DMS79 treated with DMSO at 0.1 percent for 48 hours (cell line): ENCODE results near the gene PRUNE1.

ENCODE experiments used
- DNase-seq: peaks from one replicate; lab custom pipeline; 2025; lab: John Stamatoyannopoulos, UW

PRUNE1 gene, protein sequence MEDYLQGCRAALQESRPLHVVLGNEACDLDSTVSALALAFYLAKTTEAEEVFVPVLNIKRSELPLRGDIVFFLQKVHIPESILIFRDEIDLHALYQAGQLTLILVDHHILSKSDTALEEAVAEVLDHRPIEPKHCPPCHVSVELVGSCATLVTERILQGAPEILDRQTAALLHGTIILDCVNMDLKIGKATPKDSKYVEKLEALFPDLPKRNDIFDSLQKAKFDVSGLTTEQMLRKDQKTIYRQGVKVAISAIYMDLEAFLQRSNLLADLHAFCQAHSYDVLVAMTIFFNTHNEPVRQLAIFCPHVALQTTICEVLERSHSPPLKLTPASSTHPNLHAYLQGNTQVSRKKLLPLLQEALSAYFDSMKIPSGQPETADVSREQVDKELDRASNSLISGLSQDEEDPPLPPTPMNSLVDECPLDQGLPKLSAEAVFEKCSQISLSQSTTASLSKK

DNA sequence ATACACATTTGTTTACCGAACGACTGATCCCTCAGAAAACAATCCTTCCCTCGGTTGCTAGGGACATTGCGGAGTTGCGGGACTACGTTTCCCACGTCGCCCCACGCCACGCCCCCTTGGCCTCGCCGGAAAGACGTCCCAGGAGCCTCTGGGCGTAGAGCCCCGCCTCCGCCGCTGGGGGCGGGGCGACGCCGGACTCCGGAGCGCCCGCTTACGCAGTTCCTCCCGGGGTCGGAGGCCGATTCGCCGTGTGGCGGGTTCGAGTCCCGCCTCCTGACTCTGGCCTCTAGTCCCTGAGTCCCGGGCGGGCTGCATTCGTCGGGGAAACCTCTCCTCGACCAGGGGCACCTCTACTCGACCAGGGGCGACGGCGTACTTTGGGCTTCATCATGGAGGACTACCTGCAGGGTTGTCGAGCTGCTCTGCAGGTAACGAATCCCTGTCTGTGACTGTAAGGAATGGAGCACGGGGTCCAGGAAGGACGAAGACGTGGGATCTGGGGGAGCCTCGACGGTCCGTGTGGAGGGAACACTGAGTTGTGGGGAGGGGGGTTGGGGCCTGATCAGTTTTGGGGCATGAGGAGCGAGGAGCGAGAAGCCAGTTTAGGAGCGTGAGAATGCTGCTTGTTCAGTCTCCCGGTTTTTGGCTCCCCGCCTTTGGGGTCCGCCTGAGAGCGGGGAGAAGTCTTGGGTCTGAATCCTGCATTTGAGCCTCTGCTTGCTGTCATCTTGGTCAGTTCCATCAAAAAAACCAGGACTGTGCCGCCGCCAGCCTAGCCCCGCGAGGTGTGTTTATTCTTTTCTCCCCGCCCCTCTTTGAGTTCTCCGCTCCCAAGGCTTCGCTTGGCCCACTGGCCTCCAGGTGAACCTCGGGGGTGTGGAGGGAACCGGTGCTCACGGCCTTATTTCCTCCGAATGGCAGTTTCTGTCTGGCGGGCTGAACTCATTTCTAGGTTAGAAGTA lies at the start of gene PRUNE1:
TSS of gene PRUNE1 (plus strand) at position 206 of the 962 bp plus-strand sequence. CDS start at position 390, 184 bp downstream.
- peak; percentile 96 for DNase-seq

DNA sequence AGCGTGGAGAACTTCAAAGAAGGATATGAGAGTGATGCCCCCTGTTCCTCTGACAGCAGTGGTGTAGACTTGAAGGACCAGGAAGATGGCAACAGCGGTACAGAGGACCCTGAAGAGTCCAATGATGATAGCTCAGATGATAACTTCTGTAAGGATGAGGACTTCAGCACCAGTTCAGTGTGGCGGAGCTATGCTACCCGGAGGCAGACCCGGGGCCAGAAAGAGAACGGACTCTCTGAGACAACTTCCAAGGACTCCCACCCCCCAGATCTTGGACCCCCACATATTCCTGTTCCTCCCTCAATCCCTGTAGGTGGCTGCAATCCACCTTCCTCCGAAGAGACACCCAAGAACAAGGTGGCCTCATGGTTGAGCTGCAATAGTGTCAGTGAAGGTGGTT lies 47.6 kb upstream of the PRUNE1 start:
- DNase-seq, result no peak

DNA sequence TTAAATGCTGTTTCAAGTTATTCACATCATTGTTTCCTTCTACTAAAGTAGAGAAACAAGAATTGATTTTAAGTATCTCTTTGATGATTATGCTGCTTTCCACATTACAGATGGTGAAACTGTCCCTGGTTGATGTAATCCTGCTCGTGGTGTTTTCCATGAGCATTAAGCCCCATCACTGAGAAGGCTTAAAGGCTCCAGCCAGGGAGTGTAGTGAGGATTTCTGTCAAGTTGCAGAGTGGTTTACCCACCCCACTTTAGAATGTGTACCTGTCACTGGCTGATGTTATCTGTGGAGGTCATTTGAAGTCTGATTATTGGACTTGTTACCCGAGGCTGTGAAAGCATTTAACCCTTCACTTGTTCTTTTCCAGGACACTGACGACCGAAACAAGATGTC lies 46.5 kb upstream of the PRUNE1 start:
- DNase-seq, result no peak

DNA sequence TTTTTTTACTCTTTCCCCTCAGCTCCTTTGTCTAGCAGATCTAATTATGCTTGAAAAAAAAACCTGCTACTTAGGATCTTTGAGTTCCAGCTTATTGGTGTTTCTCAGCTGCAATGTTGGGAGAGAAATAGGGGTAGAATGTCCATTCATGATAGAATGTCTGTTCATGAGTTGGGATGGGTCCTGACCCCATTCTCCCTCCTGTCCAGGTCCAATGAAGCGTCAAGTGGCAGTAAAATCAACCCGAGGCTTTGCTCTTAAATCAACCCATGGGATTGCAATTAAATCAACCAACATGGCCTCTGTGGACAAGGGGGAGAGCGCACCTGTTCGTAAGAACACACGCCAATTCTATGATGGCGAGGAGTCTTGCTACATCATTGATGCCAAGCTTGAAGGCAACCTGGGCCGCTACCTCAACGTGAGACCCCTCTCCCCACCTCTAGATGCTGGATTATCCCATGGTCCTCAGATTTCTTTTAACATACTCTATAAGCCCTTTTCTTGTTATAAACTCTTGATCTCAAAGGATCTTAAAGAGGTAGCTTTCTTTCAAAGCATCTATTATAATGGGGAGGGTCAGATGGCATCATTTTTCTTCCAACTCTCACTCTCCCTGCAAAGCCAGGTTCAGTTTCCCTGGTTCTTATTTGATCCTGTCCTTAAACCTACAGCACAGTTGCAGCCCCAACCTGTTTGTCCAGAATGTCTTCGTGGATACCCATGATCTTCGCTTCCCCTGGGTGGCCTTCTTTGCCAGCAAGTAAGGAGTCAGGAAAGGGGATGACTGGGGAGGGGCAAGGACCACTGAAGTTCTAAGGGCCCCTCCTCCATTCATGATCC lies 44.7 kb upstream of the PRUNE1 start:
- no peak for DNase-seq

DNA sequence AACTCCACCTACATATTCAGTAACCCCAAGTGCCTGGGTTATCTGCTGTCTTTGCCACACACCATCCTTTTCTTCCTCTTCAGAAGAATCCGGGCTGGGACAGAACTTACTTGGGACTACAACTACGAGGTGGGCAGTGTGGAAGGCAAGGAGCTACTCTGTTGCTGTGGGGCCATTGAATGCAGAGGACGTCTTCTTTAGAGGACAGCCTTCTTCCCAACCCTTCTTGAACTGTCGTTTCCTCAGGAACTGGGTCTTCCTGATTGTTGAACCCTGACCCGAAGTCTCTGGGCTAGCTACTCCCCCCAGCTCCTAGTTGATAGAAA lies 44.1 kb upstream of the PRUNE1 start:
- DNase-seq, result no peak

DNA sequence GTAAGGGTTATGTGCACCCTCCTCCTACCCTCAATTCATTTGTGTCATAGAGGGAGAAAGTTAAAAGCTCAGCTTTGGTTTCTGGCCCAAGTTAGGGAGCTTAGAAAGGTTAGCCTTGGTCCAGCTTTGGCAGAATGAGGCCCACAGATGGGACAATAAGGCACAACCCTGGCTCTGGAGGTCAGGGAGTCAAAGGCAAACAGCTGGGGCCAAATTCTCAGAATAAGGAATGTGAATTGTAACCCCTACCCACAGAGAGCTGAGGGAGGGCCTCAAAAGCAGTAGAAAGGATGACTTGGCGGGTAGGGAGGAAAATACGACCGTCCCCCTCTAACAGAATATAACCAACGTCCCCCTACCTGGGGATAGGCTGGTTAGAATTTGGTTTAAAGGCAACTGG lies 42.6 kb upstream of the PRUNE1 start:
- DNase-seq, result no peak

DNA sequence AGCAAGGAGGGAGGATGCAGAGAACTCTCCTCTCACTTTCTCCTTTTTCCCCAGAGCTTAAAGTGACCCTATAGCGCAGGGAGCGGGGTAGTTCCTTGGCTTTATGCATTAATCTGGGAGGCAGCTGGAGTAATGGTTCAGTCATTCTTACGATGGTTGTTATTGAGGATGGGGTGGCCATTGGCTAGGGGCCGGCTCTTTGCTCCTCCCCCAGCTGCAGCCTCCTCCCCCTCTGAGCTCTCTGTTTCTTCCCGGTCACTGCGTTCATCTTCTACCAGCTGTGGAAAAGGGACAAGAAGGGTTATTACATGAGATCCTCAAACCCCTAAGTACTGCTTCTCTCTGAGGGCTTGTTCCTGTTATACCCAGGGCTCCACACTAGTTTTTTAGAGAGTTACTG lies 42.2 kb upstream of the PRUNE1 start:
- no peak for DNase-seq

DNA sequence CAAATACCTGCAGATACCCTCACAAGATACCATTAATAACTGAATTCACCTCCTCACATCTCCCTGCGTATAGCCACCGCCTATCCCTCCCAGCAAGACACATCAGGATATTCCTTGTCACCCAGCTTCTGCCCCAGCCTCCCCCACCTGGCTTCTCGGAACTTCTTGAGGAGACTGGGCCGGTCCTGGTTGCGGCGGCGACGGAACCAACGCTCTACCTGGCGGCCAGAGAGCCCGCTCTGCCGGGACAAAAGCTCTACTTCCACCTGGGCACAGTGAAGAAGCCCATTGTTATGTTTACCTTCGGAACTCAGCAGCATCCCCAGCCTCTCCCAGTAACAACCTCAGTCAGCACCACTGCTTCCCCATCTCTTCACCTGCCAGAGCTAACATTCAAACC lies 40.3 kb upstream of the PRUNE1 start:
- no peak for DNase-seq

DNA sequence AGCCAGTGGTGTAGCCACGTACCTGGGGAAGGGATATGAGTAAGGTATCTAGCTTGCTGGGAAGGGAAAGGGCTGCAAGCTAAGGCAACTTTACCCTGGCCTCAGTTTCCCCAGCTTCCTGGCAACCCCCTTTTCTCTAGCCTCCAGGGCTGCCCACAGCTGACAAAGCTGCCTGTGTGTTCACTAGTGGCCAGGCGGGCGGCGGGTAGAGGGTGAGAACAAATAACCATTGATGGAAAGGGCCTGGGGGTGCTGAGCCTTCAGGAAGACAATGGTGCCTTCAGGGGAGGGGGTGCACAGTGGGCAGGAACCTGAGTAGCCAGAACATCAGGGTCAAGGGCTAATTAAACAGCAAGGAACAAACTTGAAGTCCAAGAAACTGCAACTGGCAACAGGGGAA lies 39.8 kb upstream of the PRUNE1 start:
- DNase-seq, result no peak

DNA sequence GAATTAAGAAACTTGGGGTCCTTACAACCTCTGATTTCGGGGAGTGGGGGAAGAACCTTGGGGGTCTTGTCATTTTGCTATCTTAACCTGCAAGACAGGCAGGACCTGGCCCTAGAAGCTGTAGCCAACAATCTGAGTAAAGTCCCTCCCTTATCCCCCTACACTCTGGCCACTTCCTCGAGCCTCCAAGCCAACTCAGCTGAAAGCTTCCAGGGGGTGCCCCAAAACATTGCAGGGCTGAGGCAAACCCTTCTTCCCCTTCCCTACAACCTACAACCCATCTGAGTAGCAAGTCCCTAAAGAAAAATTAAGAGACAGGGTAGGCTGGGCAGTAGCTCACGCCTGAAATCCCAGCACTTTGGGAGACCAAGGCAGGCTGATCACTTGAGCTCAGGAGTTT lies 38.6 kb upstream of the PRUNE1 start:
- no peak for DNase-seq

DNA sequence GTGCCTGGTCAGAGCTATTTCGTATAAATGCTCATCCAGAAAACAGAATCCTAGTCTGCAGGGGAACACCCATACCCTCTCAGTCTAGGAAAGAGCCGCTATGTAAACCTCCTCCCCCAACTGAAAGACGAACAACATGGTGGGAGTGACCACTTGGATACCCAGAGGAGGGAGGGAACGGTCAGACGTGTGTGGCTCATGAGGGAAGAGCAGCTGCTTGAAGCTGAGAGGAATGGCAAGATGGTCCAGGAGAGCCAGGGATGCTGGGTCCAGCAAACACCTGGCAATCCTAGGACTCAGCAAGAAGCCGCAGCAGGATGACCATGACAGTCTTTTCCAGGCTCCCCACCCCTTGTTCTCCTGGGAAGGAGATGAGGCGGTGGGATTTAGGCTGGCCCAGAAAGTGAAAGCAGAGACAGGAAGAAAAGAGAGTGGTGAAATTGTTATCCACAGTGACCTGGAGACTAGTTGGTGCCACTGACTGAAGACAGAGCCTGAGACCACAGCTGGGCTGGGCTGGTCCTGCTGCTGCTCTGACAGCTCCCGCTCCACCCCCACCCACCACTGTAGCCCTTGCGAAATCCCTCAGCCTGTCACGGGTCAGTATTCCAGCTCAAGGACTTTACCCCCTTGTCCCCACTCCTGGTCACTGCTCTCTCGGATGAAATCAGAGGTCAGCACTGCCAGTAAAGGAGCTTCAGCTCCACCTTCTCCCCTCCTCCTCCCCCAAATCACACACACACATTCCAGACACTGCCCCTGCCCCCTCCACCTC lies 37.3 kb upstream of the PRUNE1 start:
- no peak for DNase-seq

DNA sequence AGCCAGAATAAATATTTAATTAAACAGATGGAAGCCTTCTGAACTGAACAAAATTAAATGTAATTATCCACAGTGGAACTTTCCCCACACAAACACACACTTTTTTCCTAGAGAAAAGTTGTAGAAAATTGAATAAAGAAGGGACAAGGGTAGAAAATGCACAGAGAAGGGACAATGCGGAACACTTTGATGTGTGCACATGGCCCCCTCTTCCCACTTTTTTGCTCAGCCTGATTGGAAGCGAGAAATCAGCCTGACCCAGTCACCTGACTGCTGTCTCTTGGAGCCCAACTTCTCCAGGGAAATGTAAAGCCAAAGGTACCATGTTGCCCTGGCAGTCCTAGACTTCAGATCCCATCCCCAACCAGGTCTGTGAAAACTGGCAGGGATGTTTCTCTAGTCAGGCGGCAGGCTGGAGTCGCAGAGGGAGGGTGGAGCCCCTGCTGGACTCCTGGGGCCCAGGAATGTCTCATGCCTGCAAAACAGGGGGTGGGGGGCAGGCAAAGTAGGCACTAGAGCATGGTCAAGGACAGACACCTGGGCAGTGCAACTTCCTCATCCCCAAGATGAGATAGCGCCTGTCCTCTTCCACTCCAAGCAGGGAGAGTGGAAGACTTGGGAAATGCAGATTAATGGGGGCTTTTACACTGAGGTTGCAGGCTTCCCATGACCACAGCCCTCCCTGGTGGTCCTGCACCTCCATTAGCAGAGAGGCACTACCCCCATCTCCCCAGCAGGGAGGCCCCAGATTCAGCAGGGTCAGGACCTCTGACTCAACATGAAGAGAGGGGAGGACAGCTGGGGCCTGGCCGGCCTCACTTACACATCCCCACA lies 36.4 kb upstream of the PRUNE1 start:
- DNase-seq, result no peak

DNA sequence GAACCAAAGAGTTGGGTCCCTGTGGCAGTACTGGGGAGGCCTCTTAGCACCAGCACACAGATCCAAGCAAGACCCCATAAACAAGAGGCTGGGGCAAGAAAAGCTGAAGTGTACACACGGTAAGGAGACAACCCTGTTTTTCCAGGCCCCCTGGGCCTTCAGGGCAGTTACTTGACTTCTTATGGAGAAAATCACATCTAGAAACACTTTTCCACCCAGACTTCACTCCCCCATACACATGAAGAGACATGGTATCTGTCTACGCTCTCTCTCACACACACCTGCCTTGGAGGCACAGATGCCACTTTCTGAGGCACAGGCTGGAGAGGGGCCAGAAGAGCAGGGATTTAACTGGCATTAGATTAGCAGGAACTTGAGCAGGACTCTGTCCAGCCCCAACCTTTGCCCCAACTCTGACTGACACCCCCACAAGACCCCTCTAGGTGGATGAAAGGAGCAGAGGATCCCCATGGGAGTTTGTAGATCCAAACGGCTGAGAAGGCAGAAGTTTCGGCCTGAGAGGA lies 35.8 kb upstream of the PRUNE1 start:
- DNase-seq, result peak; percentile 11

DNA sequence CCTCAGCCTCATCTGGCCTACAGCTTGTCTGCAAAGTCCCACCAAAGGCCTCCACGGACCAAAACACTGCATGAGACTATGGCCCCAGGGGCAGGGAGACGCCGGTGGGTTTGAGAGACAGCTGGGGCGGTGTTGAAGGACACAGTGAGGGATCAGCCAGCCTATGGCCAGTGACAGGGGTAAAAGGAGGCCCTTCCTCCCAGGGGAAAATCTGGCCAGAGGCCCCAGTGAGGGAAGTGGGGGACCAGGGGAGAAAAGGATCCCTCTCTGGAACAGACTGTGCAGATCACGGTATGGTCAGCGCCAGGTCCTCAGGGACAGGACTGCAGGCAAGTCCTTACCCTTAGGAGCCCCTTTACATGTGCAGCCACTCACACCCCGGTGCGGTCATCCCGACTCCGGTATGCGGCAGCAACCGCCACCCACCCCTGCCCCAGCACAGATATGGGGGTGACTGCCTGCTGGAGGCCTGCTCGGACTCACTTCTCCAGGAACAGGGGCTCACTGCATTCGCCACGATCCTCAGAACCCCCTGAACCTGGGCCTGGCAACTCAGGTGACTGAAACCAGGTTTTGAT lies 34.9 kb upstream of the PRUNE1 start:
- no peak for DNase-seq

DNA sequence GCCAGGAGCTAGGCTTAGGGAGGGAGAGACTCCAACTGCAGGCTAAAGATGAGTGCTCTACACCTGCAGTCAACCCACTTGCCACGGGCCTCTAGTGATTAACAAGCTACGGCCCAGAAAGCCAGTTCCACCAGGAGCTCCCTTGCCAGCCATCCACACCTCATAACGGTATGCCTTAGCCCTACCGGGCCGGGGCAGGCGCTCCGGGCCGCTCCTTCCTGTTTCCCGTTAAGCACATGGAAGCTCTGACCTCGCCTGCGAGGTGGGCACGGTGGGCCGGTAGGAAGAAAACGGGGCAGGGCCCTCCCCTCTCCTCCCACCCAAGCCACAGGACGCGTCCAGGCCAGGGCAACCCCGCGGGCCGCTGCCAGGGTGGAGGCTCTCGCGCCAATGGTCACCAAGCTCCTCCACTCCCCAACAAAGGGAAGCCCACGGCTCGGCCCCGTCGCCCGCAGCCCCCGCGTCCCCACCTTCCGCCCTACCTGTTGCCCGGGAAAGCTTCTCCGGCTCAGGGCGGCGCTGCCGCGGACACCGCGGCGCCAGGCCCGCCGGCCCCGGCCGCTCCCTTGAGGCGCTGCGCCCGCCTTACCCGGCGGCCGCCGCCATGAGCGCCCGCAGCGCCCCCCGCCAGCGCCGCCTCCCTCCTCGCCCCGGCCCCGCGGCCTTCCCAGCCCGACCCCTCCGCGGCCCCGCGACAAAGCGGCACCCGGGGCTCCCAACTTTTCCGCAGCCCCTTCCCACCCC lies 34.2 kb upstream of the PRUNE1 start:
- peak; percentile 36 for DNase-seq

DNA sequence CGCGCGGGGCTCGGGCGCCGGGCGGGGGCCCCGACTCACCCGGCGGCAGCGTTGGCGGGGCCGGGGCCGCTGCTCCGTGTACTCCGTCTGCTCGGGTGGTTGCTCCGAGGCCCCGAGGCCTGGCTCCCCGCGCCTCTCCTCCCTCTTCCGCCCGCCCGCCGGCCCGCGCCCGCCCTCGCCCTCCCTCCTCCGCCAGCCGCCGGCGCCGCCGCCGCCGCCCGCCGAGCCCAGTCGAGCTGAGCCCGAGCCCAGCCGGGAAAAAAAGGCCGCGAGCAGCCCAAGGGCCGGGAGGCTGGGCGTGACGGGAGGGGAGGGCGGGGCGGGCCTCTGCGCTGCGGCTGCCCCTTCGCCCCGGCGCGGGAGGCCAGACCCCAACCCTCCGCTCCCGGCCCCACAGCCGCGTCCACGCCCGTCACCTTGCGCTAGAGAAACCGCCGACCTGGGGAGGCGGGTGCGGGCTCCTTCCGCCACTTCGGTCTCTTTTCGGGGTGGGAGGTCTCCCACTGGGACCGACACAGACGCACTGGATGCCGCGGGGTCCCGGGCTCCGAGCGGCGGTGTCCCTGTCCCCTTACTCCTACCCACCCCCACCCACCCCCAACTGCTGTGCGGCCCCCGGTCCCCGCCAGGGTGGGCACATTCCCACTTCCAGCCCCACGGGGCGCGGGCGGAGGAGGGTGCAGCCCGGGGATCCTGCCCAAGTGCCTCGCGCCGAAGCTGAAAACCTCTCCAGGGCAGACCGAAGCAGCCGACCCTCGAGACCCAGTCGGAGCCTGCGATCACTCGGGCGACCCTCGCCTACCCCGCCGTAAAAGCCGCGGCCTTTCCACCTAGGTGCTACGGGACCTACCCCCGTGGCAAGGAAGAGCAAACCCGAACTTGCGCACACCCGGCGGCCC lies 33.4 kb upstream of the PRUNE1 start, which contains the start of gene CERS2:
TSS of gene CERS2 (minus strand) at position 256 of the 899 bp plus-strand sequence. CDS start 5,745 bp downstream, outside the sequence.
- peak; percentile 63 for DNase-seq

DNA sequence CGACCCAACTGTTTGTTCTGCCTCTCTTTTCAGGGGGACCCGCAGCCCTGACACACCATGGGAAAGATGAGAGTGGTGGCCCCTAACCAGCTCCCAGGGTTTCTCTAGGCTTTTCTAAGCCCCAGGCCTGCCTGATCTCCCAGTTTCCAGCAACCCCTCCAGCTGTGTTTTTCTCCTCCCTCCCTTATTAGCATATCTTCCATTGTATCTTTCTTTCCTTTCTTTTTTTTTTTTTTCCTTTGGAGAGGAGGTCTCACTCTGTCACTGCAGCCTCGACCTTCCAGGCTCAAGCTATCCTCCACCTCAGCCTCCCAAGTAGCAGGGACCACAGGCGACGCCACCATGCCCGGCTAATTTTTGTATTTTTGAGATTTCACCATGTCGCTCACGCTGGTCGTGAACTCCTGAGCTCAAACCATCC lies 31.8 kb upstream of the PRUNE1 start:
- DNase-seq, result no peak
